Measurements from ENCODE around the gene VRK1. TPM values are rescaled to one million over a fixed set of nuclear protein-coding genes. Genes with fewer than 3 reads are reported as not detected.

The VRK1 gene
- total RNA-seq, 1 donor from 2014 or later = 126 TPM

DNA sequence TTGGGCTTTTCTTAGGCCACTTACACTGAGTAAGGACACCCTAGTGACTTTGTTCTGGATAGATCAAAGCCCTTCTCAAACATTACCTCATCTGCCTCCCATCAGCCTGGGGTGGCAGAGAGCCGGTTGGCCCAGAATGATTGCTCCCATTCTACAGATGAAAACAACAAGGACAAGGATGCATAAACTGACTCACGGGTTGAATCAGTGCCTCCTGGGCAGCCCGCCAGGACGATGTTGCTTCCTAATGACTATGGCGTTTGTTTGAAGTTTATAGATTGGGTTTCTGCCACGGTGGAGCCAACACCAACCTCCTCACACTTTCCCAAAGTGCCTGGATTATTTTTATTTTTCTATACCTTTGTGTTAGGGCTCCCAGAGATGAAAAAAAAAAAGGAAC lies 3.6 kb upstream of the VRK1 start:
- no peak for DNase-seq (ENCODE audit: low spot score)
- TF ChIP-seq EZH2phosphoT487 (IDR thresholded peaks at IDR 0.05) = no peak
- TF ChIP-seq EZH2 (IDR thresholded peaks at IDR 0.05) = no peak
- TF ChIP-seq, protein P1, sequence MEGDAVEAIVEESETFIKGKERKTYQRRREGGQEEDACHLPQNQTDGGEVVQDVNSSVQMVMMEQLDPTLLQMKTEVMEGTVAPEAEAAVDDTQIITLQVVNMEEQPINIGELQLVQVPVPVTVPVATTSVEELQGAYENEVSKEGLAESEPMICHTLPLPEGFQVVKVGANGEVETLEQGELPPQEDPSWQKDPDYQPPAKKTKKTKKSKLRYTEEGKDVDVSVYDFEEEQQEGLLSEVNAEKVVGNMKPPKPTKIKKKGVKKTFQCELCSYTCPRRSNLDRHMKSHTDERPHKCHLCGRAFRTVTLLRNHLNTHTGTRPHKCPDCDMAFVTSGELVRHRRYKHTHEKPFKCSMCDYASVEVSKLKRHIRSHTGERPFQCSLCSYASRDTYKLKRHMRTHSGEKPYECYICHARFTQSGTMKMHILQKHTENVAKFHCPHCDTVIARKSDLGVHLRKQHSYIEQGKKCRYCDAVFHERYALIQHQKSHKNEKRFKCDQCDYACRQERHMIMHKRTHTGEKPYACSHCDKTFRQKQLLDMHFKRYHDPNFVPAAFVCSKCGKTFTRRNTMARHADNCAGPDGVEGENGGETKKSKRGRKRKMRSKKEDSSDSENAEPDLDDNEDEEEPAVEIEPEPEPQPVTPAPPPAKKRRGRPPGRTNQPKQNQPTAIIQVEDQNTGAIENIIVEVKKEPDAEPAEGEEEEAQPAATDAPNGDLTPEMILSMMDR (IDR thresholded peaks at IDR 0.05) = no peak
- H3K9ac ChIP-seq = no peak overlapping the region
- H3K4me3 ChIP-seq = no peak overlapping the region
- Mint-ChIP-seq H3K27me3 (ENCODE audit: insufficient read depth, low read depth) (peaks cover 8% of the 10 kb centered on the region), H3K9me3 (no peaks in the 10 kb centered on the region), H3K36me3 (no peaks in the 10 kb centered on the region), H3K4me1 (peaks cover 8% of the 10 kb centered on the region), H3K27ac (no peak overlapping the region), H3K4me3 (no peak overlapping the region)
- no peaks in the 10 kb centered on the region for H3F3A ChIP-seq (ENCODE audit: low read depth)
- peaks cover 12% of the 10 kb centered on the region for H3K79me2 ChIP-seq (ENCODE audit: low read depth)
- no peaks in the 10 kb centered on the region for H3K36me3 ChIP-seq
- no peak overlapping the region for H2AFZ ChIP-seq (replicated peaks)
- H3K27ac ChIP-seq = no peak overlapping the region
- H3K27me3 ChIP-seq = no peaks in the 10 kb centered on the region
- no peak overlapping the region for H3K4me2 ChIP-seq
- no peaks in the 10 kb centered on the region for H3K9me3 ChIP-seq (ENCODE audit: low read depth)
- H3K4me1 ChIP-seq = peaks cover 5% of the 10 kb centered on the region
- H4K20me1 ChIP-seq (ENCODE audit: low read depth) = peaks cover 11% of the 10 kb centered on the region

DNA sequence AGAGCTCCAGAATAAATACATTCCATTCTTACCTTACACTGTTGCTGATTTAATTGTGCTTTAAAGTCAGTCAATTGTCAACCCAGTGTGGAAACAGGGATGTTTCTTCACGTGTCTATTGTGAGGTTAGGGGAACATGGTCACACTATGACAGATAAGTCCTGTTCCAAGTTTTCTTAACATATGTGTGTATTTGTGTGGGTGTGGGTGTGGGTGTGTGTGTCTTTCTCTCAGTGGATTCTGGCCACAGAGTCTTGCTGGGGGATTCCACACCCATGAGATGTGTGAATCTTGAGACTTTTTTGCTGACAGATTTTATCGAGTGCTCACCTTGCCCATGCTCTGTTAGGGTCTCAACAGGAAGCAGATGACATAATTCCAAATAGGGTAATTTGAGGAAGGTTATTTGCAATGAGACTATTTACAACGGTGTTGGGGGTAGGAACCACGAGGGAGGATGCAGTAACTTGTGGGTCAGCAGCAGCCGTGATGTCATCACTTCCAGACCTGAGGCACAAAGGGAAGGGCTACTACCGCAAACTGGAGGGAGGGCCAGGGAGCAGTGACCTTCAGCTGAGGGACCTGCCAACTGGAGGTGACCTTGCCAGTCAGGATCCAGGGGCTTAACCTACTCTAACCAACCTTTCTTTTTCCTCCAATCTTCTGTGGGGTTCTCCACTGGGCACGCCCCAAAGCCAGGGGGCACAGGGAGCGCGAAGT lies 1.9 kb upstream of the VRK1 start:
- Histone ChIP-seq H3K27me3 (no peaks in the 10 kb centered on the region), H3K36me3 (no peaks in the 10 kb centered on the region), H3K79me2 (ENCODE audit: low read depth) (peaks cover 29% of the 10 kb centered on the region), H3K27ac (no peak overlapping the region), H4K20me1 (ENCODE audit: low read depth) (peaks cover 28% of the 10 kb centered on the region), H3K4me1 (peaks cover 17% of the 10 kb centered on the region), H3K4me2 (no peak overlapping the region), H3F3A (ENCODE audit: low read depth) (no peaks in the 10 kb centered on the region), H3K4me3 (no peak overlapping the region), H3K9ac (no peak overlapping the region), H3K9me3 (ENCODE audit: low read depth) (no peaks in the 10 kb centered on the region), H2AFZ (replicated peaks) (no peak overlapping the region)
- no peaks in the 10 kb centered on the region for H3K9me3 Mint-ChIP-seq
- peaks cover 19% of the 10 kb centered on the region for H3K4me1 Mint-ChIP-seq
- H3K4me3 Mint-ChIP-seq = no peak overlapping the region
- H3K27ac Mint-ChIP-seq = peak overlapping the region; percentile 6
- no peak for DNase-seq (ENCODE audit: low spot score)
- TF ChIP-seq EZH2 (IDR thresholded peaks at IDR 0.05) (no peak), EZH2phosphoT487 (IDR thresholded peaks at IDR 0.05) (no peak)
- TF ChIP-seq, protein P1 (IDR thresholded peaks at IDR 0.05) = no peak
- no peaks in the 10 kb centered on the region for H3K36me3 Mint-ChIP-seq
- H3K27me3 Mint-ChIP-seq (ENCODE audit: insufficient read depth, low read depth) = peaks cover 8% of the 10 kb centered on the region

DNA sequence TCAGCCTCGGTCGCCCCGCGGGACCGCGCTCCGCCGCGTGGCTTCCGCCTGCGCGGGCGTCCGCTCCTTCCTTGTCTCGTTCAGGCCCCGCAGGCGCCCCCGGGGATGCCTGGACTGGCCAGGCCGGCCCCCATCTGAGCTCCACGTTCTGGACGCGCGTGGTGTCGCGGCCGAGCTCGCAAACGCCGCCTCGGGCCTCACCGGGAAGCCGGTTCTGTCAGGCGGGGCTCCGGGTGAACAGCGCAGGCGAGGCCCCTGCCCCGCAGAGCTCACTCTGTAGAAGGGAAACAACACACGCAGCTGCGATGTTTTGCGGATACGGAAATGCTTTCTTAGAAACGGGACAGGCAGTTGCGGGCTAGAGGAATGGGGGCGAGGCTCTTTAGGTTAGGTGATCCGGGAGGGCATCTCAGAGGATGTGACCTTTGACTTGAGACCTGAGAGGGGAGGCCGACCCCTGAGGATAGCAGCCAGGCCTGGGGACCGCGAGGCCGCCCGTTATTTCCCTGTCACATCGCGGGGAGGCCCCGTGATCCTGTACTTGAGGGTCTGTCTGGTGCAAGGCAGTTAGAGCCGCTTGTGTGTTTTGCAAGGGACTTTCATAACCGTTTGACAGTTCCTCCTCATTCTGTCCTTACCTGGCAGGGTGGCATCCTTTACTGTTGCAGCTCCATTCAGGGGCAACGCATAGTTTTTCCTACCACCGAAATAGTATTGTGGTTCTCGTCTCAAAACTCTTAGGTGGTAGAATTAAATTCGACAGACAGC lies 584 bp downstream of the VRK1 start:
- Histone ChIP-seq H3K9ac (peak overlapping the region; percentile 91), H3K4me2 (peak overlapping the region; percentile 97), H4K20me1 (ENCODE audit: low read depth) (peaks cover 52% of the 10 kb centered on the region), H3K4me1 (peaks cover 17% of the 10 kb centered on the region), H3K9me3 (ENCODE audit: low read depth) (no peaks in the 10 kb centered on the region), H3K79me2 (ENCODE audit: low read depth) (peaks cover 54% of the 10 kb centered on the region), H3K36me3 (no peaks in the 10 kb centered on the region), H3K27me3 (no peaks in the 10 kb centered on the region), H3K4me3 (peak overlapping the region; percentile 82), H3K27ac (peak overlapping the region; percentile 36), H3F3A (ENCODE audit: low read depth) (no peaks in the 10 kb centered on the region), H2AFZ (replicated peaks) (peak overlapping the region; percentile 32)
- no peaks in the 10 kb centered on the region for H3K36me3 Mint-ChIP-seq
- peaks cover 20% of the 10 kb centered on the region for H3K4me1 Mint-ChIP-seq
- peaks cover 8% of the 10 kb centered on the region for H3K27me3 Mint-ChIP-seq (ENCODE audit: insufficient read depth, low read depth)
- DNase-seq (ENCODE audit: low spot score) = peak; percentile 65
- H3K4me3 Mint-ChIP-seq = peak overlapping the region; percentile 96
- no peaks in the 10 kb centered on the region for H3K9me3 Mint-ChIP-seq
- H3K27ac Mint-ChIP-seq = no peak overlapping the region
- TF ChIP-seq EZH2phosphoT487 (IDR thresholded peaks at IDR 0.05) (no peak), EZH2 (IDR thresholded peaks at IDR 0.05) (no peak)
- TF ChIP-seq, protein P1 (IDR thresholded peaks at IDR 0.05) = no peak

All from neural progenitor cell (in vitro differentiated cells).